MM.1S (cell line): ENCODE measurements around the gene MEGF8.

Experiments
- DNase-seq: peaks from one replicate; pipeline ENCODE4 v3.0.0-alpha.2; 2015
- H2AFZ ChIP-seq: fragments of 300-600 bp; sonication (generic); 2 replicates; pipeline ENCODE4 v1.6.0; 2016; ENCODE audit warnings: antibody characterized with exemption, low read length
- H3F3A ChIP-seq: fragments of 300-600 bp; sonication (generic); 2 replicates; pipeline ENCODE4 v1.6.1; 2016; ENCODE audit warnings: mild to moderate bottlenecking, antibody characterized with exemption, low read length, moderate library complexity, mixed read lengths; ENCODE audit not compliant: insufficient read depth
- H3K27ac ChIP-seq: fragments of 300-600 bp; sonication (generic); 2 replicates; pipeline ENCODE4 v1.5.1; 2016; ENCODE audit warnings: mild to moderate bottlenecking, low read length
- H3K27me3 ChIP-seq: fragments of 300-600 bp; sonication (generic); replicated peaks from 2 replicates; pipeline ENCODE4 v1.6.0; 2016; ENCODE audit warnings: low read length; ENCODE audit not compliant: insufficient read depth
- H3K36me3 ChIP-seq: fragments of 300-600 bp; sonication (generic); replicated peaks from 2 replicates; pipeline ENCODE4 v1.6.1; 2016; ENCODE audit warnings: mild to moderate bottlenecking, low read length, mixed read lengths; ENCODE audit not compliant: insufficient read depth
- H3K4me1 ChIP-seq: fragments of 300-600 bp; sonication (generic); 2 replicates; pipeline ENCODE4 v1.6.1; 2016; ENCODE audit warnings: low read length, mixed read lengths
- H3K4me2 ChIP-seq: fragments of 300-600 bp; sonication (generic); 2 replicates; pipeline ENCODE4 v1.6.0; 2016; ENCODE audit warnings: low read depth, low read length
- H3K4me3 ChIP-seq: fragments of 300-600 bp; sonication (generic); 2 replicates; pipeline ENCODE4 v1.5.1; 2016; ENCODE audit warnings: low read length, mixed read lengths
- H3K79me2 ChIP-seq: fragments of 300-600 bp; sonication (generic); 2 replicates; pipeline ENCODE4 v1.6.1; 2016; ENCODE audit warnings: mixed run types, low read length, mixed read lengths
- H3K9ac ChIP-seq: fragments of 300-600 bp; sonication (generic); 2 replicates; pipeline ENCODE4 v1.6.1; 2016; ENCODE audit warnings: low read length, mixed read lengths
- H3K9me2 ChIP-seq: fragments of 300-600 bp; sonication (generic); replicated peaks from 2 replicates; pipeline ENCODE4 v1.6.1; 2016; ENCODE audit warnings: mild to moderate bottlenecking, low read length, mixed read lengths; ENCODE audit not compliant: insufficient read depth
- H3K9me3 ChIP-seq: fragments of 300-600 bp; sonication (generic); replicated peaks from 2 replicates; pipeline ENCODE4 v1.6.1; 2016; ENCODE audit warnings: mild to moderate bottlenecking, low read length, mixed read lengths; ENCODE audit not compliant: insufficient read depth
- H4K20me1 ChIP-seq: fragments of 300-600 bp; sonication (generic); 2 replicates; pipeline ENCODE4 v1.6.1; 2016; ENCODE audit warnings: mild to moderate bottlenecking, low read length, moderate library complexity, mixed read lengths; ENCODE audit not compliant: insufficient read depth
- CTCF ChIP-seq: fragments of 300-600 bp; sonication (generic); IDR thresholded peaks from 2 replicates; pipeline ENCODE4 v1.5.1; 2016; ENCODE audit warnings: antibody characterized with exemption, low read length, mixed read lengths
- EZH2 ChIP-seq: fragments of 300-600 bp; sonication (generic); optimal IDR thresholded peaks from 2 replicates; pipeline ENCODE3; 2017; ENCODE audit warnings: low read depth, mild to moderate bottlenecking, antibody characterized with exemption, low read length, mixed read lengths
- EZH2phosphoT487 ChIP-seq: fragments of 300-600 bp; sonication (generic); IDR thresholded peaks from 2 replicates; pipeline ENCODE4 v1.6.1; 2018; ENCODE audit warnings: antibody characterized with exemption, low read length

The MEGF8 gene

GRCh38 chr19:42370626-42371175 is 45.3 kb downstream of the MEGF8 start:
- Histone ChIP-seq H3K4me2 (no peak overlapping the region), H3K27ac (no peak overlapping the region), H3K9ac (no peak overlapping the region), H3K9me3 (no peaks in the 10 kb centered on the region), H4K20me1 (no peaks in the 10 kb centered on the region), H3K4me3 (no peak overlapping the region), H3K4me1 (no peaks in the 10 kb centered on the region), H3K27me3 (no peaks in the 10 kb centered on the region), H3F3A (no peaks in the 10 kb centered on the region), H2AFZ (no peak overlapping the region), H3K79me2 (no peaks in the 10 kb centered on the region), H3K36me3 (no peaks in the 10 kb centered on the region), H3K9me2 (no peaks in the 10 kb centered on the region)
- no peak for TF ChIP-seq EZH2
- no peak for TF ChIP-seq CTCF
- TF ChIP-seq EZH2phosphoT487 = no peak
- no peak for DNase-seq

GRCh38 chr19:42374826-42375376 is 49.5 kb downstream of the MEGF8 start:
- H3K4me2 ChIP-seq = no peak overlapping the region
- no peaks in the 10 kb centered on the region for H3K79me2 ChIP-seq
- no peak overlapping the region for H3K27ac ChIP-seq
- no peak overlapping the region for H3K4me3 ChIP-seq
- no peaks in the 10 kb centered on the region for H3K9me3 ChIP-seq
- H3K27me3 ChIP-seq = no peaks in the 10 kb centered on the region; the same call in 1 of the 2 replicates
- no peaks in the 10 kb centered on the region for H3K4me1 ChIP-seq
- TF ChIP-seq EZH2 (no peak), EZH2phosphoT487 (no peak), CTCF (no peak)
- no peak for DNase-seq
- no peaks in the 10 kb centered on the region for H4K20me1 ChIP-seq
- no peak overlapping the region for H2AFZ ChIP-seq
- no peaks in the 10 kb centered on the region for H3K36me3 ChIP-seq
- H3K9me2 ChIP-seq = no peaks in the 10 kb centered on the region
- no peak overlapping the region for H3K9ac ChIP-seq
- no peaks in the 10 kb centered on the region for H3F3A ChIP-seq

- Histone ChIP-seq H3K36me3 (no peaks in the 10 kb centered on the region), H3K9me2 (no peaks in the 10 kb centered on the region), H3K79me2 (no peaks in the 10 kb centered on the region), H3F3A (no peaks in the 10 kb centered on the region), H3K9ac (no peak overlapping the region), H3K4me2 (no peak overlapping the region), H3K27ac (no peak overlapping the region), H4K20me1 (no peaks in the 10 kb centered on the region), H3K27me3 (peaks cover 3% of the 10 kb centered on the region), H3K4me1 (no peaks in the 10 kb centered on the region), H3K4me3 (no peak overlapping the region), H2AFZ (no peak overlapping the region), H3K9me3 (no peaks in the 10 kb centered on the region)
- no peak for DNase-seq
- TF ChIP-seq EZH2 (no peak), CTCF (no peak), EZH2phosphoT487 (no peak)
These were observed 50.2 kb downstream of the MEGF8 start for GRCh38 chr19:42375415-42376176.
